Astrocyte of the spinal cord (primary cell): ENCODE data around the gene RNF214.

Experiments
- DNase-seq: peaks from one replicate; pipeline ENCODE4 v3.0.0; 2011; ENCODE audit warnings: low read depth, low spot score
- H3K4me3 ChIP-seq: 2 replicates; pipeline ENCODE4 v1.5.1; 2011; ENCODE audit warnings: low read depth, mild to moderate bottlenecking, low read length, moderate library complexity
- in situ Hi-C: cut with HindIII; loops from 2 replicates; pipeline ENCODE4 v1.10.0; 2017; ENCODE audit warnings: low sequenced_read_pairs
- TF ChIP-seq, protein P1 (sequence below): IDR thresholded peaks from 2 replicates; pipeline ENCODE4 v1.5.1; 2012; ENCODE audit warnings: low read depth, mild to moderate bottlenecking, low read length, inconsistent platforms

The RNF214 gene

DNA sequence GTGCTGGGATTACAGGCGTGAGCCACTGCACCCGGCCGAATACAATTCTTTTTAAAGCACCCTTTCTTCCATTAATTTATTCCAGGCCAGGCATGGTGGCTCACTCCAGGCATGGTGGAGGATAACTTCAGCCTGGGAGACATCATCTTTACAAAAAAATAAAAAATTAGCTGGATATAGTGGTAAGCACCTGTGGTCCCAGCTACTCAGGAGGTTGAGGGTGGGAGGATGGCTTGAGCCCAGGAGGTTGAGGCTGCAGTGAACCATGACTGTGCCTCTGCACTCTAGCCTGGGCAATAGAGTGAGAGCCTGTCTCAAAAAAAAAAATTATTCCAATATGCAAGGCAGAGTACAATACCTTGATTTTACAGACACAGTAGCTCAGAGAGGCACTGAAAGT, 21.9 kb upstream of the RNF214 start:
- in situ Hi-C loops: no loop called here
- TF ChIP-seq, protein P1, sequence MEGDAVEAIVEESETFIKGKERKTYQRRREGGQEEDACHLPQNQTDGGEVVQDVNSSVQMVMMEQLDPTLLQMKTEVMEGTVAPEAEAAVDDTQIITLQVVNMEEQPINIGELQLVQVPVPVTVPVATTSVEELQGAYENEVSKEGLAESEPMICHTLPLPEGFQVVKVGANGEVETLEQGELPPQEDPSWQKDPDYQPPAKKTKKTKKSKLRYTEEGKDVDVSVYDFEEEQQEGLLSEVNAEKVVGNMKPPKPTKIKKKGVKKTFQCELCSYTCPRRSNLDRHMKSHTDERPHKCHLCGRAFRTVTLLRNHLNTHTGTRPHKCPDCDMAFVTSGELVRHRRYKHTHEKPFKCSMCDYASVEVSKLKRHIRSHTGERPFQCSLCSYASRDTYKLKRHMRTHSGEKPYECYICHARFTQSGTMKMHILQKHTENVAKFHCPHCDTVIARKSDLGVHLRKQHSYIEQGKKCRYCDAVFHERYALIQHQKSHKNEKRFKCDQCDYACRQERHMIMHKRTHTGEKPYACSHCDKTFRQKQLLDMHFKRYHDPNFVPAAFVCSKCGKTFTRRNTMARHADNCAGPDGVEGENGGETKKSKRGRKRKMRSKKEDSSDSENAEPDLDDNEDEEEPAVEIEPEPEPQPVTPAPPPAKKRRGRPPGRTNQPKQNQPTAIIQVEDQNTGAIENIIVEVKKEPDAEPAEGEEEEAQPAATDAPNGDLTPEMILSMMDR: no peak
- H3K4me3 ChIP-seq: no peak overlapping the region
- no peak for DNase-seq

DNA sequence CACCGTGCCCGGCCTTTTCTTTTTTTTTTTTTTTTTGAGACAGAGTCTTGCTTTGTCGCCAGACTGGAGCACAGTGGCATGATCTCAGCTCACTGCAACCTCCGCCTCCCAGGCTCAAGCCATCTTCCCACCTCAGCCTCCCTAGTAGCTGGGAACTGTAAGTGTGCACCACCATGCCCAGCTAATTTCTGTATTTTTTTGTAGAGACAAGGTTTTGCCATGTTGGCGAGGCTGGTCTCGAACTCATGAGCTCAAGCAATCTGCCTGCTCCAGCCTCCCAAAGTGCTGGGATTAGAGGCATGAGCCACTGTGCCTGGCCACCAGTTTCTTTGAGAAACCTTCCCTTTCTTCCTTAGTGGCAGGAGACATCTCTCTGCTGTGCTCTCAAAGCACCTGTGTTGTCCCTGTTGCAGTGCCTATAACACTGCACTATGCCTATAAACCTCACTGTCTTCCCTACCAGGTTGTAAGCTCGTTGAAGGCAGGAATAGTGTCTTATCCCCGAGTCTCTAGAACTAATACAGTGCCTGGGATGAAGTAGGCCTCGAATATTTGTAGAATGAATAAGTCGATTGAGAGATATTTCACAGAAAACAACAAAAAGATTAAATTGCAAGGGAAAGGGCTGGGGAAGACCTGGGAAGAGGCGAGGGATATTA, 19.6 kb upstream of the RNF214 start:
- in situ Hi-C loops: no loop called here
- TF ChIP-seq, protein P1: no peak
- no peak overlapping the region for H3K4me3 ChIP-seq
- no peak for DNase-seq

DNA sequence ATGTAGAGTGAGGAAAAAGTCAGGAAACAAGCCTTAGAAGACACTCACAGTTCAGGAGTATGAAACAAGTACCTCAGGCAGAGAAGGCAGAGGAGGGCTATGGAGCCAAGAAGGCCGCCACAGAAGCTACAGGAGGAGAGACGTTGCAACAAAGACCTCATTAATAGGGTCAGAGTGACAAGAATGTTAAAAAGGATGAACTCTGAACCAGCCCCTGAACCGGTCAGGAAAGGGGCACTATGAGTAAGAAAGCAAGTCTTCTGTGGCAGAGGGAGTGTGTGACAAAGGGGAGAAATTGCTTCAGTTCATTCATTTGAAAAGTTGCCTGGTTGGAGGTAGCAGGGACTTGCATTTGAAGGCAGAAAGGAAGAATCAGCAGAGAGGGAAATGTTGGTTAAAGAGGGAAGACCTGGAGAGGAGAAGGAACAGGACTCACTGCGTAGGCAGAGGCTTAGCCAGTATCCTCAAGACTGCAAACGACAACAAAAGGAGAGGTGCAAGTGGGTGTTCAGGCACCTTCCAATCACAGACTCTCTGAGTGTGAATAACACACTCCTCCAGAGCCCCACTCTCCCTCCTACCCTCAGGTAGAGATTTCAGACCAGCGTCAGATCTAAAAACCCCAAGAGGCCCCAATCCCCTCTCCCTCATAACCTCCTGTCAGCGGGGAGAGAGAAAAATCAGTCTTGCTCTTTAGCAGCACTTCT, 17.9 kb upstream of the RNF214 start:
- H3K4me3 ChIP-seq: no peak overlapping the region
- TF ChIP-seq, protein P1: no peak
- DNase-seq: no peak
- in situ Hi-C loops: no loop called here

DNA sequence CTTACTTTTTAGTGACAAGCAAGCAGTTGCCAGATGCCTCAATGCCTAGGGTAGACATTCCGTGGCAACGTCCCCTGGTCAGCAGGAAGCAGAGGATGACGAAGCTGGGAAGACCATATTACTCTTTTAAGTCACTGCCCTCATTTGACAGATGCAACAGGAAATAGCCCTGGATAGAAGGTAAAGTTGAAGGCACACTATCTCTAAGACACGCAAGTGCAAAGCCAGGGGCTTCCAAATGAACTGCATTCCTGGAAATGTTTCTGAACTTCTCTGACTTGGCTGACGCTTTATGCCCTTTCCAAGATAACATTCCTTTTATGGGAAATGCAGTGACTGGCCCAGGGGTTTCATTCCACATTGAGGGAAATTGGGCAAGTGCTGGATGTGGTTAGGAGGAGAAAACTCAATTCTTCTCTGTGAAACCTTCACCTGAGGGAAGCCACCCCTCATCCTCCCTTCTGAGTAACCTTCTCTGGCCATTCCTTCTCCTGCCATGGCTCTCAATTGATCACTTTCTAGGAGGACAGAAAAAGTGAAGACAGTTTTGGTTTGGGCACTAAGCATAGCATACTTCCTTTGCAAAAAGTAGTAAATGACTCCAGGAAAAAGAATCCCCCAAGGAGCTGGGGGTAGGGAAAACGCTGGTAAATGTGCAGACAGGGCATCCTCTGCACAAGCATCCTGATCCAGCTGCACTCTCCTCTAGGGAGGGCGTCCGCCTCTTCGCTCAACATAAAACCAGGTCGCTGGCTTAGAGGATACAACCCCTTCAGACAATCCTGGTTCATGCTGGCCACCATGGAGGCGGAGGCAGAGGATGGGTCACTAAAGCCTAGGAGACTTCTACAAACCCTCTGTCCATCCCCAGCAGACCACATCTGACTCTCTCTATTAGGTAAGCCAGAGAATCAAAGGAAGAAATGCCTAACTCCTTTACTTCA, 15.1 kb upstream of the RNF214 start:
- no peak overlapping the region for H3K4me3 ChIP-seq
- no peak for DNase-seq
- in situ Hi-C loops: no loop called here
- TF ChIP-seq, protein P1: no peak

DNA sequence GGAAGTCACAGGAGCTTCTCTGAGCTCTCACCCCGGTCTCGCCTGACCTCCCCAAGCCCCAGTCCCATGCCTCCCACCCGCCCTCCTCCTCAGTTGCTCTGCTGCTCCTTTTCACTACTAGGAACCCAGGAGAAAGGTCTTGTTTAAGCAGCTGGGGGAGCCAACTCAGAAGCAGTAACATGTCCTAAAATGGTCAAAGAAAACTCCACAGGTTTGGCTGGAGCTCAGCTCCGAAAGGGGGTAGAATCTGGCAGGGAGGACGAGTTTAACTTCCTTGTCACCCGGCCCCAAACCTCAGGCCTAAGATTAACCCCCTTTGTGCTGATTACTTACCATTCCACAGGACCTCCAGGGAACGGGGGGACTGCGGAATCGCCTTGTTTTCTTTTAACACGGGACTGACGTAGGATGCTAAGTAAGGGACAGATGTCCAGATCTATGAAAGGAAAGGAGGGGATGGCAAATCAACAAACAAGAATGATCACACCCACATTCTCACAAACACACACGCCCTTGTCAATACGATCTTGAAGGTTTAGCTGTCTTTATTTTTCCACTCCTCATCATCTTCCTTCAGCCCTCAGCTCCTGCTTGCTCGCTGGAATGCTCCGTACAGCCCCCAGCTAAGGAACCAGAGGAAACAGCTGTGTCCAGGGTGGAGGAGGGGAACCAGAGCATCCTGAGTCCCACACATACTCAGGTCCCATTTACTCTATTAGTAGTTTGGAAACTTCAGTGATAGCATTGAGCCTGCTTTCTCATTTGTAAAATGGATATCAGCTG, 14.1 kb upstream of the RNF214 start:
- DNase-seq: no peak
- H3K4me3 ChIP-seq: no peak overlapping the region
- in situ Hi-C loops: no loop called here
- TF ChIP-seq, protein P1: no peak

DNA sequence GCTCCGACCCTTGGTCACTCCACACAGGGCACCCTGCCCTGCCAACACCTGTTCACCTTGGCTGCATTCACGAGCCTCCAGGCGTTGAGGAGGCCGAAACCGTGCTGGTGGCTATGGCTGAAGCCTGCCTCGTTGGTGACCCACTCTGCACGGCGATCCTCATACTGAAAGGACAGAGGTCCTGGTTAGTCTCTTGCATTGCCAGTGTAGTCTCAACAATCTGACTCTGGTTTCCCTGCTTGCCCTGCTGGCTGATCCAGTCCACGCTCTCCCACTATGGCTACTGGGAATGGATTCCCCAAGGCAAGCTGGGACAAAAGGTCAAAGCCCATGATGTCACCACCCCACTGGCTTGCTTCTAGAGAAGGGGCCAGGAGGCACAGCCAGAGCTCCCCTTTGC, 13.5 kb upstream of the RNF214 start:
- DNase-seq: no peak
- TF ChIP-seq, protein P1: no peak
- H3K4me3 ChIP-seq: no peak overlapping the region
- in situ Hi-C loops: no loop called here
